Colon (tissue), 2 donors: ENCODE measurements around the gene PRDM2.
"Not testable (repeated sequence)": the region's sequence is repeated elsewhere in the genome, so short reads cannot be mapped to it uniquely, and the experiment has no call there.

ENCODE experiments used
- FAIRE-seq: peaks from 2 replicates; lab custom pipeline; 2012; peaks lifted over from hg19 to GRCh38; lab: Jason Lieb, UNC
- donor health status: control.
- donor health status: control.

Gene PRDM2, protein sequence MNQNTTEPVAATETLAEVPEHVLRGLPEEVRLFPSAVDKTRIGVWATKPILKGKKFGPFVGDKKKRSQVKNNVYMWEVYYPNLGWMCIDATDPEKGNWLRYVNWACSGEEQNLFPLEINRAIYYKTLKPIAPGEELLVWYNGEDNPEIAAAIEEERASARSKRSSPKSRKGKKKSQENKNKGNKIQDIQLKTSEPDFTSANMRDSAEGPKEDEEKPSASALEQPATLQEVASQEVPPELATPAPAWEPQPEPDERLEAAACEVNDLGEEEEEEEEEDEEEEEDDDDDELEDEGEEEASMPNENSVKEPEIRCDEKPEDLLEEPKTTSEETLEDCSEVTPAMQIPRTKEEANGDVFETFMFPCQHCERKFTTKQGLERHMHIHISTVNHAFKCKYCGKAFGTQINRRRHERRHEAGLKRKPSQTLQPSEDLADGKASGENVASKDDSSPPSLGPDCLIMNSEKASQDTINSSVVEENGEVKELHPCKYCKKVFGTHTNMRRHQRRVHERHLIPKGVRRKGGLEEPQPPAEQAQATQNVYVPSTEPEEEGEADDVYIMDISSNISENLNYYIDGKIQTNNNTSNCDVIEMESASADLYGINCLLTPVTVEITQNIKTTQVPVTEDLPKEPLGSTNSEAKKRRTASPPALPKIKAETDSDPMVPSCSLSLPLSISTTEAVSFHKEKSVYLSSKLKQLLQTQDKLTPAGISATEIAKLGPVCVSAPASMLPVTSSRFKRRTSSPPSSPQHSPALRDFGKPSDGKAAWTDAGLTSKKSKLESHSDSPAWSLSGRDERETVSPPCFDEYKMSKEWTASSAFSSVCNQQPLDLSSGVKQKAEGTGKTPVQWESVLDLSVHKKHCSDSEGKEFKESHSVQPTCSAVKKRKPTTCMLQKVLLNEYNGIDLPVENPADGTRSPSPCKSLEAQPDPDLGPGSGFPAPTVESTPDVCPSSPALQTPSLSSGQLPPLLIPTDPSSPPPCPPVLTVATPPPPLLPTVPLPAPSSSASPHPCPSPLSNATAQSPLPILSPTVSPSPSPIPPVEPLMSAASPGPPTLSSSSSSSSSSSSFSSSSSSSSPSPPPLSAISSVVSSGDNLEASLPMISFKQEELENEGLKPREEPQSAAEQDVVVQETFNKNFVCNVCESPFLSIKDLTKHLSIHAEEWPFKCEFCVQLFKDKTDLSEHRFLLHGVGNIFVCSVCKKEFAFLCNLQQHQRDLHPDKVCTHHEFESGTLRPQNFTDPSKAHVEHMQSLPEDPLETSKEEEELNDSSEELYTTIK (N-terminal part only)

DNA sequence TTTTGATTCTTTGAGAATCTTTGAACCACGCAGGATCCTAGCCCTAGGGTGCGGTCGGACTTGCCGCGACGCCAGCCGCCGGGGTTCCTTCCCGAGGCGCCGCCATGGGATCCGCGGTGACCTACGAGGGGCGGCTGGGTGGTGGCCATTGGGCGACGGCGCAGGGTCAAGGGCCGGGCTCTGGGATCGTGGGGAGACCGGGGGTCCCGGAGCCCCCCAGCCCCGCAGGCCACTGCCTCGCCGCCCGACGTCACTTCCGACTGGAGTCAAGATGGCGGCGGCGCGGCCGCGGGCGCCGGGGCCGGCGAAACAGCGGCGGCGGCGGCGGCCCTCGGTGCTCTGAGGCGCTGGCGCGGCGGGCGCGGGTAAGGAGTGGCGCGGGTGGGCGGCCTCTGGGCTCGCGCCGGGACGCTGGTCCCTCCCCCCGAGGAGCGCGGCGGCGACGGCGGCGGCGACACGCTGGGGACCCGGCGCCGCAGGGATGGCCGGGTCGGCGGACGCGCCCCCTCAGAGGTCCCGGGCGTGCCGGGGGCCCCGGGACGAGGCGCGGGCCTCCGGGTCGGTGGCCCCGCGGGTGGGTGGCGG is at the start of gene PRDM2:
Gene PRDM2 (plus strand): TSS at position 253 of the 585 bp plus-strand sequence. CDS start 15,418 bp downstream, outside the sequence.
- no peak for FAIRE-seq

DNA sequence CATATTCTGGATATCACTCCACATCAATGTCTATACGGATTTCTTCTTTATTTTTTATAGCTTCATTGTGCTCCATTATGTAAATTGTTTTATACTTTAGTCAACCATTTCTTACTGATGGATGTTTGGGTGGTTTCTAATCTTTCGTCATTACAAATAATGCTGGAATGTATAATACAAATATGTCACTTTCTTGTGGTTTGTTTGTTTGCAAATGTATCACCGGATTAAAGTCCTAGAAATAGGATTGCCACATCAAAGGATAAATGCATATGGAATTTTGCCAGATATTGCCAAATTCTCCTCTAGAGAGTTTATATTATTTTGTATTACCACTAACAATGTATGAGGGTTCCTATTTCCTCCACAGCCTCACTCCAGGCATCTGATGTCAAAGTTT is 48.7 kb upstream of the PRDM2 start:
- no peak for FAIRE-seq

DNA sequence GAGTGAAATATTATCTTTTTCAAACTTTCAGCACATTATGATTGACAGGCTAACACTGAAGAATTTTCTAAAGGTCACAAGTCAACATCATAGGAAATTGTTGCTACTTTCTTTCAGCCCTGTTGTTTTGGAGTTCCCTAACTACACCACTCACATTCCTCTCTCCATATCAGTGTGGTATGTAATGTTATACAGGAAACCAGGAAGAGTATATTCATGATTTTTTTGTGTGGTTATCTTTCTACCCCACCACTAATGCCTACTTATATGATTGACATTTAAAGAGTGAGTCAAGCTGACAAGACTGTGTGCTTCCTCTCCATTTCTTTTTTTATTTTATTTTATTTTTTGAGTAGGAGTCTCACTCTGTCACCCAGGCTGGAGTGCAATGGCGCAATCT is 47.8 kb upstream of the PRDM2 start:
- FAIRE-seq, result no peak

DNA sequence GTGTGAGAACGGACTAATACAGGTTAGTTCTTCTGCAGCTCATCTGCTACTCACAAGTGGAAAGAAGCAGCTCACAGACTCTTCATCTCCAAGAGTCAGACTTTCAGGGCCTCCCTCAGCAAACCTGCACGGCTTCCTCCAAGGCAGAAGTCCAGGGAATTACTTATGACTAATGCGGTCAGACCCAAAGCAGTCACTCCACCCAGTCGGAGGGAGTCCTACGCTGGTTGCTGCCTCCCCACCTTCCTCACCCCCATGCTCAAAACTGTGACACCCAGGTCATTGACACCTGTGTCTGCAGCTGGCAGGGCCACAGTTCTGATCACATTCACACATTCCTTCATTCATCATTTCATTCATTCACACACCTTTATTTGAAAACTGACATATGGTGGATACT is 38.4 kb upstream of the PRDM2 start:
- no peak for FAIRE-seq

DNA sequence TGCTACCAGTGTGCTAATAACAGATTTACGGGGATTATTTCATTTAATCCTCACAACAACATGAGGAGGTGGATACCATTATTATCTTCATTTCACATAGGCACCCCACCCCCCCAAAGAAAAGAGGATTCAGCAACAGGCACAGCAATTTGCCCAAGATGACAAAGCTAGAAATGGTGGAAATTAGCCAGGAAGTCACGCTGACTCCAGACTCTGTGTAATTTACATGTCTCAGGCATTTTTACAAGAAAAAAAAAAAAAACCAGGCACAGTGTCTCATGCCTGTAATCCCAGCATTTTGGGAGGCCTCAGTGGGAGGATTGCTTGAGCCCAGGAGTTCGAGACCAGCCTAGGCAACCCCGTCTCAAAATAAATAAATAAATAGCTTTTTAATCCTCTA is 37.5 kb upstream of the PRDM2 start:
- FAIRE-seq, result no peak

DNA sequence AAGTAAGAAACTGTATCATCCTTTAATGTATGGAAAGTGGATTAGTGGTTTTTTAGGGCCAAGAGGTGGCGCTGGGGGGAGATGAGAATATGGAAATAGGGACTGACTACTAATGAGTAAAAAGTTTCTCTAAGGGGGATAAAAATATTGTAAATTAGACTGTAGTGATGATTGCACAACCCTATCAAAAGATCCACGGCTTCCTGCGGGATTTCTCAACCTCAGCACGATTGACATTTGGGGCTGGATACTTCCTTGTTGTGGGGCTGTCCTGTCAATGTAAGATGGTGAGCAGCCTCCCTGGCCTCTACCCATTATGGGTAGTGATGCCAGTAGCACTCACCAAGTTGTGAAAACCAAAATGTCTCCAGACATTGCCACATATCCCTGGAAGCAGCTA is 36.0 kb upstream of the PRDM2 start:
- FAIRE-seq, result no peak

DNA sequence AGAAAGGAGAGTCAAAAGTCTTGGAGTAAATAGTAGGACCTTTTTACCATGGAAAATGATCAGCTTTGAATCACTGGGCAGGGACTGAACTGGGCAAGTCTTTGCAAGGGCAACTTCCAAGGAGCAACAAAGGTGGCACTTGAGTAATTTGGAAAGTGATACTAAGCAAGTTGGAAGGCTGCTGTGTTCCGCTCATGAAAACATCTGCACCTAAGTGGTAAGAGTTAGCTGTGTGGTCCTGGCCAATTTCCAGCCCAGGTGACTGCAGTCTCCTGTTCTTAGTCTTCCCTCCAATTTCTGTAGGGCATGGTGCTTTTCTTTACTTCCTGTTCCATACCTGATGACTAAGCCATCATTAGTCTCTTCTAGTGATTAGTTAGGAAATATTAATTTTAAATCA is 35.5 kb upstream of the PRDM2 start:
- no peak for FAIRE-seq

DNA sequence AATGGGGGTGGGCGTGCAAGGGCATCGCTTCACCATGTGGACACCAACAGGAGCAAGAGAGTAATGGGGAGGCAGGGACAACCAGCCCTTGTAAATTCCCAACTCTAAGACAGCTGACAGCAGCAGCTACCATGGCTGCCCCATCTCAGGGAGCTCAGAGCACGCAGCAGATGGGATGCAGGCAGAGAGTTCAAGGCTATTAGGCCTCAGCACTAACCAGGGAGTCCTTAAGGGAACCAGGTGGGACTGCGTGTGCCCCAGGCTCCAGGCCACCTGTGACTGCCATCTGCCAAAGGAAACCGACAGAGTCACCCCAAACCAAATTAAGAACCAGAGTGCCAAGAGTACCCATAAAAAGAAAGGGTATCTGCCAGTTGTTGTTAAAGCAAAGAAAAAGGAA is 33.7 kb upstream of the PRDM2 start:
- no peak for FAIRE-seq

DNA sequence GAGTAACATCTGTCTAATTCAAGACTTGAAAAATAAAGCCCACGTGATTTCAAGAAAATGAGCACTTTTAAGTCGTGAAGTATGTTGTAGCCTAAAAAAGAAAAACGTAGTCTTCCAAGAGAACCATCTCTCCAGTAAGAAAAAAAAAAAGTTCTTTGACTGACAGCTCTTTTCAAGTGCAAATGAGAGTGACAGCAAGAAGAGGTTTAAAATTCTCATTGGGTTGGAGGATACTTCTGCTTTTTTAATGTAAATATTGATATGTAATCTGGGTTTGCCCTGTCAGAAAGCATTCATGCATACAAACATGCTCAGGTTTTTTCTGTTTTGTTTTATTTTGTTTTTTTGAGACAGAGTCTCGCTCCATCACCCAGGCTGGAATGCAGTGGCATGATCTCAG is 32.3 kb upstream of the PRDM2 start:
- no peak for FAIRE-seq

DNA sequence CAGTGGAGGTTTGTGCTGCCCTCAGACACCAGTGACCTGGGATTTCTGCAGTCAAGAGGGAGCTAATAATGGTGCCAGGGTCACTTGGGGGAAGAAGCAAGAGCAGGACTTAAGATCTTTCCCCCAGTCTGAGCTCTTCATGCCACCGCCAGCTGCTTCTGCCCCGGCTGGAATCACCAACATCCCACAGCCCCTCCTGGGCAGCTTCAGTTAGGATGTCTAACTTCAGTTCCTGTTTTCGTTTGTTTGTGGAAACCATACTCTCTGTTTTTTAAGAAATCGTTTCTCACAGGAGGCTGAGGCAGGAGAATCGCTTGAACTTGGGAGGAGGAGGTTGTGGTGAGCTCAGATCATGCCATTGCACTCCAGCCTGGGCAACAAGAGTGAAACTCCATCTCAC is 25.6 kb upstream of the PRDM2 start:
- no peak for FAIRE-seq

DNA sequence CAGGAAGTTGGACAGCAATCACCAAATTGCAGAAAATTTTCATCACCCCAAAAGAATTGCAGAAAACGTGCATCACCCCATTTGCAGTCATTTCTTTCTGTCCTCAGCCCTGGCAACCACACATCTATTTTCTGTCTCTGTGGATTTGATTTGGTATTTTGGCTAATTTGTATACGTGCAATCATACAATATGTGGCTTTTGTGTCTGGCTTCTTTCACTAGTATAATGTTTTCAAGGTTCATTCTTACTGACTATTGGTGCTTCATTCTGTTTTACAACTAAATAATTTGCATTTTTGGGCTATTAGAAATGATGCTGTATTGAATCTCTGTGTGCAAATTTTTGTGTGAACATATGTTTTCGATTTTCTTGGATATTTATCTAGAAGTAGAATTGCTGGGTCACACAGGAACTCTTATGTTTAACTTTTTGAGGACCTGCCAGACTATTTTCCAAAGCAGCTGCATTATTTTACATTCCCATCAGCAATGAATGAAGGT is 24.8 kb upstream of the PRDM2 start:
- FAIRE-seq, result no peak

DNA sequence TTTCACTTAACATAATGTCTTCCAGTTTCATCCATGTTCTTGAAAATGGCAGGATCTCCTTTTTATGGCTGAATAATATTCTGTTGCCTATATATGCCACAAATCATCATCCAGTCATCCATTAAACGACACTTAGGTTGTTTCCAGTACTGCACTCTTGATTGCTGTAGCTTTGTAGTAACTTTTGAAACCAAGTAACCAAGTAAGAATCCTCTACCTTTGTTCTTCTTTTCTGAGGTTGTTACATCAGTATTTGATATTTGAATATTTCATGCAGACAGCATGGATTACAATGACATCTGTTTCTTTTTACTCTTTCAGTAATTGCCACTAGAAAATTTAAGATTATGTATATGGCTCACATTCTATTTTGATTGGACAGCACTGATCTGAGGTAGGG is 22.1 kb upstream of the PRDM2 start:
- FAIRE-seq, result no peak

DNA sequence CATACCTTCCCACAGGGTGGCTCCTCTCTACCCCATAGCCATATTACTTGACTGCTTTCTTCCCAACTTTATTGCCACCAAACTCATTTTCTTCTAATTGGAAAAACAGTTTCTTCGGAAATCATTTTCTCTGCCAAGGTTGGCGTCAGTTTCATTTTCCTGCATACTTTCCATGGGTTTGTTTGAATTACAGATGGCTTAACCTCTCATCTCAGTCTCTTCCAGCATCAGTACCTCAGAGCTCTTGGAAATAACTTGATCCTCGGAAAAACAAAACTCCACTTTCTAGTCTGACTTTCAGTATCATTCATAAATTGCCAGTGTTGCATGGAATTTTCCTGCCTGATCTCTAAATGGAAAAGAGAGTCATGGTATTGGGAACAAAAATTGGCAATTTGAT is 20.3 kb upstream of the PRDM2 start:
- FAIRE-seq, result no peak

DNA sequence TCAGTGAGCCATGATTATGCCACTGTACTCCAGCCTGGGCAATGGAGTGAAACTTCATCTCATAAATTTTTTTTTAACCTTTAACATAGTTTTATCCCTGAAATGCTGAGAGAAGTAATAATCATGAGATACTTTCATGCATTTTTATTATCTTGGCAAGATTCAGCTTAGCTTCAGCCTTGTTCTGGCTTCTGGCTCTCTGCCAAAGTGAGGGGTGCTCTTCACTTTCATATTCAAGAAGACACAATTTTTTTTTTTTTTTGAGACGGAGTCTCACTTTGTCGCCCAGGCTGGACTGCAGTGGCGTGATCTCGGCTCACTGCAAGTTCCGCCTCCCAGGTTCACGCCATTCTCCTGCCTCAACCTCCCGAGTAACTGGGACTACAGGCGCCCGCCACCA is 19.4 kb upstream of the PRDM2 start:
- not testable (repeated sequence) for FAIRE-seq

DNA sequence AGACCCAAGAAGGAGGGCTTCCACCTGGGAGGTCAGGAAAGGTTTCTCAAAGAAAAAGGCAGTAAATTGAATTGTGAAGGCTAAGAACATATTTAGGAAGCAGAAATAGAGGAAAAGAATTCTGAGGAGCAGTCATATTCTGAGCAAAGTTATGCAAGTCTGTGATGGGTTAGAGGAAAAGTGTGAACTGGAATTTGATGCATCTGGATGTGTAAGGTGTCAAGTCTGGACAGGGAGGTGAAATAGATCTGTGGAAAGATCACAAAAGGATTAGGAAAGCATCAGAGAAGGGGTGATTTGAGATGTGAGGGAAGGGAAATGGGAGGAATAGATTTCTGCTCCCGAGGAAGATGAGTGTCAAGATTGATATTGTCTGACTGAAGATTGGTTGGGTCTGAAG is 18.1 kb upstream of the PRDM2 start:
- FAIRE-seq, result no peak

DNA sequence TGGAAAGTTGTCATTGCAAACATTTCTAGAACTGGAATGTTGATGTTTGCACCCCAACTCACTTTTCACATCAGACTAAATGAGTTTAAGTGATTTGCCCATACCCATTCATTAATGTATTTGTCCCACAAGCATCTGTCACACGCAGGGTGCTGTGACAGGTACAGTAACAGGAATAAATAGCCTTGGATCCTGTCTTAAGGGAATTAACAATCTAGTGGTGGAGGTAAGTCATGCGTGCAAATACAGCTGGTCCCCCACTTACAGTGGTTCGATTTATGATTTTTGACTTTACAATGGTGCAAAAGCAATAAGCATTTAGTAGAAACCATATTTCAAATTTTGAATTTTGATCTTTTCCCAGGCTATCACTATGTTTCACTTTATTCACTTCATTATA is 17.5 kb upstream of the PRDM2 start:
- no peak for FAIRE-seq

DNA sequence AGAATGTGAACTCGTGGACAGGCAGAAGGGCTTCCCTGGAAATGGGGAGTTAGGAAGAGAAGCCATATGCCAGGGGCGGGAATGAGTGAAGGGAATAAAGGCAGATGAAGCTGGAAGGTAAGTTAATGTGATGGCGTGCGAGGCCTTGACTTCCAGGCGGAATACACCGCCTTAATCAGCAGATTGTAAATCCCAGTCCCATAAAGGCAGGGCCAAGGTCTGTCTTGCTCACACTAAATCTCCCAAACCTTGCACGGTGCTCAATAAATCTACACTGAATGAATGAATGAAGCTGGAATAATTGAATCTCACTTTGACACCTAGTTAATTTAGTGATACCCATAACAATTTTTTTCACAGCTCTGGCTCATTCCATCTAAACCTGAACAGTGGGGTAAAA is 16.8 kb upstream of the PRDM2 start:
- no peak for FAIRE-seq

DNA sequence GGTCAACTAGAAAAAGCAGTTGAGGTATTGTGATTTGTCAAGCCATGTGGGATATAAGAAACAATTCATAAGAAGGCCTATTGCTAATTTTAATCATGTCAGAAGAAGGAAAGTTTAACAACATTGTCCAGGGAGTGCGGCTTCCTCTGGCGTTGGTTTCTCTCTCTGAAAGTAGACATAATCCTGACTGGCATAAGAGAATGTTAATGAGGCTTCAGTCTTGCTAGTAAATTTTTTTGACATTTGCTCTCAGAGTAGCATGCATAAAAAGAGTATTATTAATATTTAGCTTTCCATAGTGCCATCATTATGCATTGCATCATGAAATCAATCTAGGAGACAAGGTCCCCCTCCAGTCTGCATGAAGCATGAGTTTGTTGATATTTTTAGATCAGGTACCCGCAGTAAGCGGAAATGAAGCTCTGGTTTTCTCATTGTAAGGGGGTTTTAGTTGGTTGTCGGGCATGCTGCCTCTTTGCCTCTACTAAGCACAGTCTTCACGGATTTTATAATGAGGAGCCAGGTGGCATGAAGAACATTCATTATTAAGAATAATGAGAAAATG is 12.8 kb upstream of the PRDM2 start:
- no peak for FAIRE-seq

DNA sequence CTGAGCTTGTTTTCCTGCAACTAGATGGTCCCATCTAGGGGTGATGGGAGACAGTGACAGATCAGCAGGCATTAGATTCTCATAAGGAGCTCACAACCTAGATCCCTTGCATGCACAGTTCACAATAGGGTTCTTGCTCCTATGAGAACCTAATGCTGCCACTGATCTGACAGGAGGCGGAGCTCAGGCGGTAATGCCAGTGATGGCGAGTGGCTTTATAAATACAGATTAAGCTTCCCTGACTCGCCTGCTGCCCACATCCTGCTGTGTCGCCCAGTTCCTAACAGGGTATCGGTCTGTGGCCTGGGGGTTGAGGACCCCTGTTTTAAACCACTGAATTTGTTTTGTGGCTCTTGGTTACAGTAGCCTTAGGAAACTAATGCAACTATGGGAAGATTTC is 6.9 kb upstream of the PRDM2 start:
- FAIRE-seq, result not testable (repeated sequence)

DNA sequence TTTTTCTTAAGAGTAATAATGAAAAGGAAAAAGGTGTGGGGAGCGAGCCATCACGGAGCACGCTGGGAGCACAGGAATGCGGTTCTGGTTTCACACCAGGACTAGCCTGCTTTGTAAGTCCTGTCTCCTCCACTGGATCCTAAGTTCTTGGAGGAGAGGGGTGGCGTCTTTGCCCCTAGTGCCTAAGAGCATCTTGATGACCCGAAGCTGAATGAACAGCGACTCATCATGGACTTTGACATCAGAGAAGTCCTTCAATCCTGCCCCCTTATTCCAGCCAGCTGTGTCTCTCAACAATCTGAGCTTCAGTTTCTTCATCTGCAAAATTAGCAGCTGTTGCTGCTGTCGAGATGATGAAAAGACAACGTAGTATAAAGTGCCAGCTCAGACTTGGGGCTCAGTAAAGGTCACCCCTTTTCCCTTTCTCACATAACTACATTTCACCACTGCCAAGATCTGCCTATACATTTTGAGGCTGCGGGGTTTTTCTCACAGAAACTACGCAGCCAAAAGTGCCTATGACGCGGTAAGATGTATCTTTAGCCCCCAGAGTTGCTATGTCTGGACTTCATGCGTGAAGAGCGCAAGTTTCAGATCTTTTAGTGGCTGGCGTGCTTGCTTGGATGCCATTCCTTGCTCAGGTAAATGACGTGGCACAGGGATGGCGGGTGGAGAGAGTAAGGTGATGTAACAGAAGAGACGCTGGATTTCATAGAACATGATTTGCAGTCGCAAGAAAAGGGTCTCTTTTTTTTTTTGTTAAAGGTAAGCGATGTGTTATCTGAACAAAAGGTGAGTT is 4.9 kb upstream of the PRDM2 start:
- no peak for FAIRE-seq

DNA sequence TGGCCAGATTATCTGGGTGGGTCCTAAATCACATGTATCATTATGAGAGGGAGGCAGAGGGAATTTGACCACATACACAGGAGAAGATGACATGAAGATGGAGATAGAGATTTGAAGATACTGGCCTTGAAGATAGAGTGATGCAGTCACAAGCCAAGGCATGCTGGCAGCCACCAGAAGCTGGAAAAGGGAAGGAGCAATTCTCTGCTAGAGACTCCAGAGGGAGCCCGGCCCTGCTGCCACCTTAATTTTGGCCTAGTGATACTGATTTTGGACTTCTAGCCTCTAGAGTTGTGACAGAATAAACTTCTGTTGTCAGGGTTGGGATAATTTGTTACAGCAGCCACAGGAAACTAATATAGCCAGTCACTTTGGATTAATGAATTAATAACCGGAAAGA is 2.2 kb upstream of the PRDM2 start:
- FAIRE-seq, result no peak
